Neuronal stem cell (in vitro differentiated cells): ENCODE measurements around the gene KIAA2012.
A peak's percentile ranks its signal among the peaks of the same experiment; 100 is the strongest.

Experiments used
- DNase-seq: peaks from one replicate; pipeline ENCODE4 v3.0.0-alpha.2; 2013; ENCODE audit warnings: low spot score
- H2AFZ ChIP-seq: one replicate; pipeline ENCODE4 v1.6.1; 2013; ENCODE audit warnings: mild to moderate bottlenecking, low read length, inconsistent platforms
- H2AK5ac ChIP-seq: 2 replicates; pipeline ENCODE4 v1.6.1; 2013; ENCODE audit warnings: low read depth, mild to moderate bottlenecking, inconsistent platforms, low read length, moderate library complexity, mixed read lengths
- H2BK120ac ChIP-seq: 2 replicates; pipeline ENCODE4 v1.6.1; 2013; ENCODE audit warnings: low read depth, mild to moderate bottlenecking, inconsistent platforms, low read length, moderate library complexity, mixed read lengths
- H2BK12ac ChIP-seq: one replicate; pipeline ENCODE4 v1.6.1; 2013; ENCODE audit warnings: low read length, inconsistent platforms
- H2BK15ac ChIP-seq: 2 replicates; pipeline ENCODE4 v1.6.1; 2013; ENCODE audit warnings: mild to moderate bottlenecking, low read length, inconsistent platforms, mixed read lengths
- H2BK5ac ChIP-seq: one replicate; pipeline ENCODE4 v1.6.1; 2013; ENCODE audit warnings: inconsistent platforms, mild to moderate bottlenecking, low read length, moderate library complexity
- H3K14ac ChIP-seq: one replicate; pipeline ENCODE4 v1.6.1; 2013; ENCODE audit warnings: low read length, inconsistent platforms
- H3K18ac ChIP-seq: 2 replicates; pipeline ENCODE4 v1.6.1; 2013; ENCODE audit warnings: low read length, inconsistent platforms
- H3K23ac ChIP-seq: 2 replicates; pipeline ENCODE4 v1.6.1; 2013; ENCODE audit warnings: low read depth, mild to moderate bottlenecking, mixed read lengths, low read length, inconsistent platforms; ENCODE audit not compliant: poor library complexity
- H3K27ac ChIP-seq: replicated peaks from 3 replicates; pipeline ENCODE4 v1.5.1; 2013; ENCODE audit warnings: low read length, inconsistent platforms
- H3K27me3 ChIP-seq, 3 experiments: 2 replicates each; pipeline ENCODE4 v1.6.1; 2013; ENCODE audit warnings: low read length in 3 of 3, mild to moderate bottlenecking in 2 of 3, inconsistent platforms in 1 of 3, low read depth in 1 of 3, mixed read lengths in 1 of 3, moderate library complexity in 1 of 3; ENCODE audit not compliant: control insufficient read depth in 3 of 3, insufficient read depth in 3 of 3
- H3K36me3 ChIP-seq, 2 donors: replicated peaks in 1 of 2; 2 replicates each; pipeline ENCODE4 v1.6.1; 2013; ENCODE audit warnings: low read length in 2 of 2; ENCODE audit not compliant: control insufficient read depth in 2 of 2, insufficient read depth in 2 of 2
- H3K4ac ChIP-seq: 2 replicates; pipeline ENCODE4 v1.6.1; 2013; ENCODE audit warnings: inconsistent platforms, mild to moderate bottlenecking, low read length, moderate library complexity
- H3K4me1 ChIP-seq, 2 donors: 1 replicate in 1 of 2; 2 replicates in 1 of 2; pipeline ENCODE4 v1.6.1; 2013; ENCODE audit warnings: low read length in 2 of 2, low read depth in 1 of 2; ENCODE audit not compliant: control insufficient read depth in 2 of 2, insufficient read depth in 1 of 2
- H3K4me2 ChIP-seq: one replicate; pipeline ENCODE4 v1.6.1; 2013; ENCODE audit warnings: mild to moderate bottlenecking, low read length, inconsistent platforms; ENCODE audit not compliant: insufficient read depth, poor library complexity, severe bottlenecking
- H3K4me3 ChIP-seq, 2 donors: 2 replicates each; pipeline ENCODE4 v1.5.1; 2013; ENCODE audit warnings: low read length in 2 of 2, mild to moderate bottlenecking in 2 of 2, inconsistent platforms in 1 of 2, moderate library complexity in 1 of 2
- H3K79me1 ChIP-seq: one replicate; pipeline ENCODE4 v1.6.1; 2013; ENCODE audit warnings: low read depth, mild to moderate bottlenecking, inconsistent platforms, low read length, moderate library complexity
- H3K9ac ChIP-seq: one replicate; pipeline ENCODE4 v1.6.1; 2013; ENCODE audit warnings: mild to moderate bottlenecking, low read depth, low read length, inconsistent platforms; ENCODE audit not compliant: poor library complexity
- H3K9me3 ChIP-seq, 2 donors: replicated peaks in 1 of 2; 2 replicates each; pipeline versions ENCODE3 to v1.6.1; 2013; ENCODE audit warnings: low read length in 2 of 2, mild to moderate bottlenecking in 2 of 2, inconsistent platforms in 1 of 2, low read depth in 1 of 2, mixed read lengths in 1 of 2, moderate library complexity in 1 of 2; ENCODE audit not compliant: control insufficient read depth in 2 of 2, insufficient read depth in 1 of 2
- H4K8ac ChIP-seq: one replicate; pipeline ENCODE4 v1.6.1; 2013; ENCODE audit warnings: low read depth, mild to moderate bottlenecking, inconsistent platforms, low read length, moderate library complexity
- H4K91ac ChIP-seq: one replicate; pipeline ENCODE4 v1.6.1; 2013; ENCODE audit warnings: low read length, low read depth, mild to moderate bottlenecking, inconsistent platforms; ENCODE audit not compliant: poor library complexity
- WGBS, 2 donors: extraction: QIAGEN DNeasy Blood & Tissue Kit; methylation state at CpG; one replicate each; pipeline ENCODE4 v1.1.7; 2013; ENCODE audit warnings: missing lambda C conversion rate in 2 of 2, mixed read lengths in 1 of 2; ENCODE audit not compliant: insufficient read length in 2 of 2, insufficient replicate concordance in 1 of 2; ENCODE audit errors: extremely low coverage in 2 of 2; 5-methylcytosine and 5-hydroxymethylcytosine counted together

The KIAA2012 gene

DNA sequence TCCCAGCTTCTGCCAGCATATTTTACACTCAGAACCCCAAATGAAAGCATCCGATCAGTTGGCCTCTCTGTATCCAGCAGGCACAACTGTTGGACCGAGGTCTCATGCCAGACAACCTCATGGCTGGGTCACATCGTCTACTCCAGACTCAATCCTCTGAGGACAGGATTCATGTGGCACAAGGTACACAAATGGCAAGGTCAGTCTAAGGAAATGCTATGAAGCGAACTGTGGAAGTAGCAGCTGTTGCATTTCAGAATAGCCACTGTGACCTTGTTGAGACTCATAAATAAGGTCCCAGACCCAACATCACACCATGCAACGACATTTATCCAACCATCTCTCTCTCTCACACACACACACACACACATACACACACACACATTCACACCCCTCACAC lies 46.5 kb upstream of the KIAA2012 start:
- H3K23ac ChIP-seq: no peak overlapping the region
- no CpG with 5 or more reads among the region's 5 CpGs for WGBS, 2 donors

DNA sequence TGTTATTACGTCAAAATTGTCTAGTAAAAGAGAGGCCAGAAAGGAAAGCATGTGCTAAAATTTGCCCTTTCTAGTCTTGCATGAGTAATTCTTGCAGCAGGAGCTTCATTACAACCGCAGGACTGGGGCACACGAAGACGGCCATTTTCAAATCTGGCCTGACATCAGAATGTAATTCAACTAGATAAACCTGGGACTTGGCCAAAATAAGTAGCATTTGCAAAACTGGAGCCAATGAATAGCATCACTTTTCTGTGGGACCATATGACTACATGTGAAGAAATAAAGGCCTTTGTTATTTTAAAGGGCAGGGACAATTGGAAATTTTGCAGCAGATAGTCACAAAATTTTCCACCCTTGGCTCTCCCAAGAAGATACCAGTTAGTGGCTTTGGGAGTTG lies 42.4 kb upstream of the KIAA2012 start:
- H2BK5ac ChIP-seq: no peak overlapping the region
- H2AK5ac ChIP-seq: no peak overlapping the region
- no peak overlapping the region for H3K27ac ChIP-seq
- H3K79me1 ChIP-seq: peaks cover 2% of the 10 kb centered on the region
- H3K18ac ChIP-seq: no peak overlapping the region
- no peak overlapping the region for H2BK120ac ChIP-seq
- H3K4me3 ChIP-seq: no peak overlapping the region
- DNase-seq: no peak
- peaks cover 0 to 5% of the 10 kb centered on the region in 2 donors for H3K9me3 ChIP-seq
- H3K23ac ChIP-seq: no peak overlapping the region
- H2BK12ac ChIP-seq: no peak overlapping the region
- H3K4me1 ChIP-seq: peaks cover 4 to 10% of the 10 kb centered on the region in 2 donors
- no peak overlapping the region for H2AFZ ChIP-seq
- H3K4me2 ChIP-seq: no peak overlapping the region
- H2BK15ac ChIP-seq: no peak overlapping the region
- no peak overlapping the region for H4K8ac ChIP-seq
- H4K91ac ChIP-seq: no peak overlapping the region
- no CpG with 5 or more reads among the region's 4 CpGs for WGBS, 2 donors
- H3K14ac ChIP-seq: no peak overlapping the region
- H3K27me3 ChIP-seq: no peaks in the 10 kb centered on the region
- no peak overlapping the region for H3K4ac ChIP-seq
- H3K9ac ChIP-seq: no peak overlapping the region
- H3K36me3 ChIP-seq: peaks cover 0 to 8% of the 10 kb centered on the region in 2 donors

More for the DNA sequence above, 46.5 kb upstream of the KIAA2012 start:
- H4K8ac ChIP-seq: no peak overlapping the region
- no peak overlapping the region for H3K4me3 ChIP-seq
- H2BK12ac ChIP-seq: no peak overlapping the region
- H3K14ac ChIP-seq: no peak overlapping the region
- no peak overlapping the region for H2BK15ac ChIP-seq
- H2AK5ac ChIP-seq: no peak overlapping the region
- H4K91ac ChIP-seq: no peak overlapping the region
- no peak overlapping the region for H3K4ac ChIP-seq
- no peak overlapping the region for H3K4me2 ChIP-seq
- H2AFZ ChIP-seq: no peak overlapping the region
- H3K4me1 ChIP-seq: peaks cover 16 to 20% of the 10 kb centered on the region in 2 donors
- DNase-seq: no peak
- H3K27ac ChIP-seq: no peak overlapping the region
- peak overlapping the region; percentile 2 for H3K18ac ChIP-seq
- no peaks in the 10 kb centered on the region for H3K9me3 ChIP-seq
- H2BK120ac ChIP-seq: no peak overlapping the region
- H3K79me1 ChIP-seq: no peaks in the 10 kb centered on the region
- H2BK5ac ChIP-seq: no peak overlapping the region
- no peaks in the 10 kb centered on the region for H3K36me3 ChIP-seq
- no peaks in the 10 kb centered on the region for H3K27me3 ChIP-seq
- H3K9ac ChIP-seq: no peak overlapping the region

DNA sequence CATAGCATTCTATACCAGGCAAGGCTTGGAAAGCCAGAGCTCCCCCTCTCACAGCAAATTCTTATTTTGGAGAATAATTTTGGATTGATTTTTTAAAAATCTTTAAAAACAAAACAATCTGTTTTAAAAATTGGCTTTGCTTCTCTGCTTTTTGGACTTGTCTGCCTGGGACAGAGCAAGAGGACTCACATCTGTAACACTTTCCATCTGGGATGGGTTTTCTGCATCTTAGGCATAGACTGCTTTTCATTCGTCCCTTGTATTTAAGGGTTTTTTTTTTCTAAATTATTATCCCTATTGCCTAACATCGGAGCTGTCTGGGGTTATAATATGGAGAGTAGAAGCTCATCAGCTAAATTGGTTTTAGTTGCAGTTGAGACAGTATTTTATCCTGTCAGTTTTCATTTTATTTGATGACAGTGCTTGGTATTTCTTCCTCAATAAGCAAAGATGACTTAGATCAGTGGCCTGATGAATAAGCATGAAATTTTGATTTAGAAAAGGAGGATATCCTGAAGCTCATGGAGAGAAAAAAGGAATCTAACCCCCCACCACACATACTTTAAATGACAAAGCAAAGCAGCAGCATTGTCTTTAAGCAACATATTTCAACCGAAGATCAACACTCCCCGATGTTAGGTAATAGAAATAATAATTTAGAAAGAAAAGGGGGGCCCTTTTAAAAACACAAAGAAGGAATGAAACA lies 41.7 kb upstream of the KIAA2012 start:
- Histone ChIP-seq H3K14ac (no peak overlapping the region), H2AFZ (peak overlapping the region; percentile 86), H3K4me3 (peak overlapping the region in 1 of 2 donors; percentile 82), H3K79me1 (peaks cover 7% of the 10 kb centered on the region), H3K4ac (no peak overlapping the region), H2BK5ac (no peak overlapping the region), H3K18ac (no peak overlapping the region), H2BK120ac (no peak overlapping the region), H2AK5ac (no peak overlapping the region), H3K36me3 (peaks cover 4 to 13% of the 10 kb centered on the region in 2 donors), H3K4me1 (peaks cover 2 to 13% of the 10 kb centered on the region in 2 donors), H2BK15ac (no peak overlapping the region), H3K9ac (no peak overlapping the region), H4K8ac (no peak overlapping the region), H4K91ac (no peak overlapping the region), H3K9me3 (peaks cover 0 to 10% of the 10 kb centered on the region in 2 donors), H3K27me3 (no peaks in the 10 kb centered on the region), H3K4me2 (peak overlapping the region; percentile 94), H3K27ac (no peak overlapping the region), H2BK12ac (no peak overlapping the region), H3K23ac (no peak overlapping the region)
- DNase-seq: no peak
- WGBS, 2 donors: no CpG with 5 or more reads among the region's 4 CpGs

DNA sequence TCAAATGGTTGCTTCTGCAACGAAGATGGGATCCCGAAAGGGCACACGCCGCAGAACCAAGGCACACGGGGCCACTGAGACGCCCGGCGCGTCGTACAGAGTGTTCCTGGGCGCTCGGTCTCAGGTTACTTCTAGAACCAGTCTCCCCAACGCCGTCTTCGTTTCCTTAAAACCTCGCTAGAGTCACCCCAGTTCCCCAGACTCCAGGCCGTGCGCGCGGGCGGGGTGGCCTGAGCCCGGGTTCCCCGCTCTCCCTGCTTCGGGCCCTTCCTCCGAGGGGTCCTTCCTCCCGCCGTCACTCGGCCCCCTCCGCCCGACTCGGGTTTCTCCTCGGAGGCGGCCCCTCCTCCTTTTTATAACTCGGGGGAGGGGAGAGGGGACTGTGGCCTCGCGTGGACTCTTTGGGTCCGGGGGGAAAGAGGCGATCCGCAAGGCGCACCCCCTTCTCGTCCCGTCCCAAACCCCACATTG lies 40.2 kb upstream of the KIAA2012 start:
- Histone ChIP-seq H3K4ac (no peak overlapping the region), H3K18ac (peak overlapping the region; percentile 99), H3K4me1 (peaks cover 0 to 17% of the 10 kb centered on the region in 2 donors), H3K27me3 (no peaks in the 10 kb centered on the region), H3K4me2 (peak overlapping the region; percentile 94), H3K79me1 (peaks cover 7% of the 10 kb centered on the region), H3K14ac (no peak overlapping the region), H3K36me3 (peaks cover 4 to 20% of the 10 kb centered on the region in 2 donors), H3K27ac (peak overlapping the region; percentile 100), H3K23ac (peak overlapping the region; percentile 74), H2BK12ac (no peak overlapping the region), H3K4me3 (peak overlapping the region; percentile 82 to 89), H3K9ac (peak overlapping the region; percentile 92), H2BK15ac (peak overlapping the region; percentile 88), H2AFZ (peak overlapping the region; percentile 86), H4K8ac (no peak overlapping the region), H2BK120ac (peak overlapping the region; percentile 56), H4K91ac (no peak overlapping the region), H3K9me3 (peaks cover 0 to 15% of the 10 kb centered on the region in 2 donors), H2AK5ac (peak overlapping the region; percentile 23), H2BK5ac (peak overlapping the region; percentile 99)
- peak; percentile 77 for DNase-seq
- no CpG with 5 or more reads among the region's 42 CpGs for WGBS, 2 donors
